CD4-positive, alpha-beta T cell (primary cell): Measurements from ENCODE around the gene HOXA5. TPM values are rescaled to one million over a fixed set of nuclear protein-coding genes. Genes with fewer than 3 reads are reported as not detected.

Source experiments
- ATAC-seq: fragments of 200-7000 bp; cut with Tn5 transposase; one replicate; pipeline ENCODE4 v1.10.0; 2022; ENCODE audit warnings: mild to moderate bottlenecking; ENCODE audit not compliant: poor library complexity
- CTCF ChIA-PET: fragments of 350-600 bp; sonication (Branson Sonifier 250); formaldehyde crosslinking; loops from one replicate; lab custom pipeline; 2021; ENCODE audit warnings: antibody characterized with exemption, inconsistent platforms; lab: Charles Lee
- POLR2A ChIA-PET: fragments of 350-600 bp; sonication (Branson Sonifier 250); formaldehyde crosslinking; loops from one replicate; lab custom pipeline; 2021; ENCODE audit warnings: antibody characterized with exemption, inconsistent platforms; lab: Charles Lee
- DNase-seq, 14 experiments: peaks; one replicate each; pipeline ENCODE4 v3.0.0-alpha.2; 2013 to 2020; ENCODE audit warnings: mixed read lengths in 2 of 14
- H3K27ac ChIP-seq, 2 donors: one replicate each; pipeline versions ENCODE4 v1.5.1 to v1.7.0; 2013; ENCODE audit warnings: low read length in 2 of 2, low read depth in 1 of 2, mild to moderate bottlenecking in 1 of 2
- H3K27me3 ChIP-seq, 2 experiments: 1 replicate in 1 of 2; 2 replicates in 1 of 2; pipeline versions ENCODE4 v1.6.1 to v1.7.0; 2013; ENCODE audit warnings: low read length in 2 of 2, control low read depth in 1 of 2, mild to moderate bottlenecking in 1 of 2, moderate library complexity in 1 of 2; ENCODE audit not compliant: insufficient read depth in 2 of 2, control insufficient read depth in 1 of 2
- H3K36me3 ChIP-seq: one replicate; pipeline ENCODE4 v1.6.1; 2013; ENCODE audit warnings: low read length, control low read depth; ENCODE audit not compliant: insufficient read depth
- H3K4me1 ChIP-seq: one replicate; pipeline ENCODE4 v1.6.1; 2013; ENCODE audit warnings: low read length, control low read depth; ENCODE audit not compliant: insufficient read depth
- H3K4me3 ChIP-seq: one replicate; pipeline ENCODE4 v1.5.1; 2013; ENCODE audit warnings: mild to moderate bottlenecking, low read length, moderate library complexity
- H3K9me3 ChIP-seq, 2 experiments: 1 replicate in 1 of 2; 2 replicates in 1 of 2; pipeline versions ENCODE4 v1.6.1 to v1.7.0; 2013; ENCODE audit warnings: low read length in 2 of 2, mild to moderate bottlenecking in 2 of 2, control low read depth in 1 of 2, moderate library complexity in 1 of 2; ENCODE audit not compliant: control insufficient read depth in 1 of 2, insufficient read depth in 1 of 2
- H3K27ac Mint-ChIP-seq: one replicate; pipeline ENCODE4 v1.8.0; 2020; ENCODE audit warnings: mixed read lengths
- H3K27me3 Mint-ChIP-seq: one replicate; pipeline ENCODE4 v1.8.0; 2021; ENCODE audit warnings: mixed read lengths
- H3K36me3 Mint-ChIP-seq: one replicate; pipeline ENCODE4 v1.8.0; 2021; ENCODE audit warnings: low read depth, mixed read lengths
- H3K4me1 Mint-ChIP-seq: one replicate; pipeline ENCODE4 v1.8.0; 2021; ENCODE audit warnings: low read depth, mixed read lengths
- H3K4me3 Mint-ChIP-seq: one replicate; pipeline ENCODE4 v1.8.0; 2020; ENCODE audit warnings: mild to moderate bottlenecking, mixed read lengths
- H3K9me3 Mint-ChIP-seq: one replicate; pipeline ENCODE4 v1.8.0; 2020; ENCODE audit warnings: mixed read lengths
- CTCF ChIP-seq: fragments of 200-600 bp; IDR thresholded peaks from one replicate; pipeline ENCODE4 v1.8.0; 2022; ENCODE audit warnings: antibody characterized with exemption, mild to moderate bottlenecking
- intact Hi-C, 2 experiments: fragments of 100-400 bp; cut with DNase I in 1 of 2; cut with micrococcal nuclease in 1 of 2; formaldehyde crosslinking; loops; one replicate each; pipeline versions ENCODE4 v1.15.1 to v1.9.0; 2023 to 2025; cut with DNase I, micrococcal nuclease
- total RNA-seq, 174 experiments: library from RNA in 2 of 174; stranded (reverse) in 2 of 174; gene quantifications; one replicate each; pipeline ENCODE4 v1.2.3 and lab custom pipeline; 2021 to 2026

The HOXA5 gene
- total RNA-seq, 2 experiments from 2014 or later: not detected

GRCh38 chr7:27171637-27172314 lies 28.3 kb upstream of the HOXA5 start:
- peaks cover 84% of the 10 kb centered on the region for H3K27me3 Mint-ChIP-seq
- no peak for TF ChIP-seq CTCF
- no peak for ATAC-seq
- ChIA-PET CTCF (interaction anchor here (1.7 to 2.9 kb wide), 5 partner anchors 8 to 25 kb away, joined by 3 to 10 read pairs (median 6); partner anchors contain the start of gene HOXA7), POLR2A (interaction anchor here (0.6 to 2.5 kb wide), 5 partner anchors 10 to 19 kb away, joined by 3 to 14 read pairs (median 6); no protein-coding TSS in a partner anchor)
- Histone ChIP-seq H3K4me3 (no peak overlapping the region), H3K4me1 (peaks cover 64% of the 10 kb centered on the region), H3K27me3 (peaks cover 82 to 100% of the 10 kb centered on the region in 2 experiments), H3K9me3 (peaks cover 5 to 66% of the 10 kb centered on the region in 2 experiments), H3K27ac (no peak overlapping the region), H3K36me3 (no peaks in the 10 kb centered on the region)
- peak in 2 of 14 experiments; percentile 32 to 36 for DNase-seq
- peak overlapping the region; percentile 50 for H3K27ac Mint-ChIP-seq
- H3K36me3 Mint-ChIP-seq: no peaks in the 10 kb centered on the region
- peaks cover 51% of the 10 kb centered on the region for H3K4me1 Mint-ChIP-seq
- H3K9me3 Mint-ChIP-seq: no peaks in the 10 kb centered on the region
- H3K4me3 Mint-ChIP-seq: peak overlapping the region; percentile 74
- intact Hi-C loops: loop anchor here (2.0 kb wide), 3 partner anchors 13 to 1315 kb away; partner anchors contain the start of gene HOXA11 (in 1 of the 2)

- H3K27me3 Mint-ChIP-seq: peaks cover 84% of the 10 kb centered on the region
- TF ChIP-seq CTCF: no peak
- peaks cover 54% of the 10 kb centered on the region for H3K4me1 Mint-ChIP-seq
- peak overlapping the region; percentile 50 for H3K27ac Mint-ChIP-seq
- H3K27ac ChIP-seq: no peak overlapping the region
- peak in 1 of 14 experiments; percentile 32 for DNase-seq
- intact Hi-C loops: loop anchor here (2.0 kb wide), 2 partner anchors 14 to 1314 kb away; partner anchors contain the start of gene HOXA11 (in 1 of the 2)
- H3K27me3 ChIP-seq: peaks cover 85 to 100% of the 10 kb centered on the region in 2 experiments
- no peak for ATAC-seq
- H3K9me3 Mint-ChIP-seq: no peaks in the 10 kb centered on the region
- peak overlapping the region; percentile 74 for H3K4me3 Mint-ChIP-seq
- H3K36me3 ChIP-seq: no peaks in the 10 kb centered on the region
- no peaks in the 10 kb centered on the region for H3K36me3 Mint-ChIP-seq
- peaks cover 5 to 71% of the 10 kb centered on the region in 2 experiments for H3K9me3 ChIP-seq
- CTCF ChIA-PET: interaction anchor here (1.7 to 2.9 kb wide), 5 partner anchors 9 to 25 kb away, joined by 3 to 10 read pairs (median 6); partner anchors contain the start of gene HOXA7
- no peak overlapping the region for H3K4me3 ChIP-seq
- POLR2A ChIA-PET: interaction anchor here (2.1 to 2.5 kb wide), 2 partner anchors 10 to 12 kb away, joined by 6 to 14 read pairs; no protein-coding TSS in a partner anchor
- peaks cover 69% of the 10 kb centered on the region for H3K4me1 ChIP-seq
Observed at GRCh38 chr7:27171325-27171636, 27.8 kb upstream of the HOXA5 start.

GRCh38 chr7:27170426-27171324 lies 27.2 kb upstream of the HOXA5 start:
- Mint-ChIP-seq H3K4me1 (peaks cover 58% of the 10 kb centered on the region), H3K27me3 (peaks cover 84% of the 10 kb centered on the region), H3K9me3 (no peaks in the 10 kb centered on the region), H3K36me3 (peaks cover 2% of the 10 kb centered on the region), H3K27ac (no peak overlapping the region), H3K4me3 (peak overlapping the region; percentile 34)
- ChIA-PET CTCF (interaction anchor here (0.9 to 2.2 kb wide), 7 partner anchors 9 to 1278 kb away, joined by 3 to 6 read pairs (median 3); partner anchors contain the start of genes HOXA11 and HOXA7), POLR2A (interaction anchor here (0.7 to 2.1 kb wide), 5 partner anchors 9 to 82 kb away, joined by 3 to 6 read pairs (median 3); no protein-coding TSS in a partner anchor)
- Histone ChIP-seq H3K9me3 (peaks cover 5 to 74% of the 10 kb centered on the region in 2 experiments), H3K36me3 (no peaks in the 10 kb centered on the region), H3K4me3 (no peak overlapping the region), H3K27me3 (peaks cover 87 to 100% of the 10 kb centered on the region in 2 experiments), H3K27ac (no peak overlapping the region), H3K4me1 (peaks cover 75% of the 10 kb centered on the region)
- TF ChIP-seq CTCF: no peak
- ATAC-seq: no peak
- no peak for DNase-seq
- intact Hi-C loops: loop anchor here (2.0 kb wide), 2 partner anchors 14 to 1314 kb away; partner anchors contain the start of gene HOXA11 (in 1 of the 2)
